ENCODE measurements around the gene PDE4B. TPM values are rescaled to one million over a fixed set of nuclear protein-coding genes. Genes with fewer than 3 reads are reported as not detected.
A peak's percentile ranks its signal among the peaks of the same experiment; 100 is the strongest.

Gene PDE4B
- total RNA-seq, 1 donor from 2014 or later, result 37.5 TPM

DNA sequence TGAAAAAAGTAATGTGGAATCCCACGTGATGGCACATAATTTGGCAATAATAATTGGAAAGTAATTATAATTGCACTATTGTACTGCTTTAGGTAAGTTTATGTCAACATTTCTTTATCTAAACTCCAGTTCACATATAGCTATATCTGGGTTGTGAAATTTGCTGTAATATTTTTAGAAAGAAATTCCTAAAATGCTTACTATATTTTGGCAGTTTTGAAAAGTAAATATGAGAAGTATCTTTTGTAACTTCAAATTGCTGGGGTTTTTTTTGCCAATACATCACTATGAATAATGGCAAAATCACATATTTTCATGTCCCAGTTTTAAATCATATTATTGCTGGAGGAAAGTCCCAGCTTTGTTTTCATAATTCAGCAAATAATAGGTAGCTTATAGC lies 197.5 kb downstream of the PDE4B start:
- Mint-ChIP-seq H3K4me3 (no peak overlapping the region), H3K27ac (ENCODE audit: unreplicated experiment) (no peak overlapping the region), H3K27me3 (ENCODE audit: low read depth) (no peaks in the 10 kb centered on the region), H3K4me1 (peaks cover 31% of the 10 kb centered on the region), H3K36me3 (ENCODE audit: low read depth) (no peaks in the 10 kb centered on the region), H3K9me3 (no peaks in the 10 kb centered on the region)
- TF ChIP-seq, protein P1, sequence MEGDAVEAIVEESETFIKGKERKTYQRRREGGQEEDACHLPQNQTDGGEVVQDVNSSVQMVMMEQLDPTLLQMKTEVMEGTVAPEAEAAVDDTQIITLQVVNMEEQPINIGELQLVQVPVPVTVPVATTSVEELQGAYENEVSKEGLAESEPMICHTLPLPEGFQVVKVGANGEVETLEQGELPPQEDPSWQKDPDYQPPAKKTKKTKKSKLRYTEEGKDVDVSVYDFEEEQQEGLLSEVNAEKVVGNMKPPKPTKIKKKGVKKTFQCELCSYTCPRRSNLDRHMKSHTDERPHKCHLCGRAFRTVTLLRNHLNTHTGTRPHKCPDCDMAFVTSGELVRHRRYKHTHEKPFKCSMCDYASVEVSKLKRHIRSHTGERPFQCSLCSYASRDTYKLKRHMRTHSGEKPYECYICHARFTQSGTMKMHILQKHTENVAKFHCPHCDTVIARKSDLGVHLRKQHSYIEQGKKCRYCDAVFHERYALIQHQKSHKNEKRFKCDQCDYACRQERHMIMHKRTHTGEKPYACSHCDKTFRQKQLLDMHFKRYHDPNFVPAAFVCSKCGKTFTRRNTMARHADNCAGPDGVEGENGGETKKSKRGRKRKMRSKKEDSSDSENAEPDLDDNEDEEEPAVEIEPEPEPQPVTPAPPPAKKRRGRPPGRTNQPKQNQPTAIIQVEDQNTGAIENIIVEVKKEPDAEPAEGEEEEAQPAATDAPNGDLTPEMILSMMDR (conservative IDR thresholded peaks at IDR 0.05), result no peak
- DNase-seq (ENCODE audit: low read depth, low spot score), result no peak

DNA sequence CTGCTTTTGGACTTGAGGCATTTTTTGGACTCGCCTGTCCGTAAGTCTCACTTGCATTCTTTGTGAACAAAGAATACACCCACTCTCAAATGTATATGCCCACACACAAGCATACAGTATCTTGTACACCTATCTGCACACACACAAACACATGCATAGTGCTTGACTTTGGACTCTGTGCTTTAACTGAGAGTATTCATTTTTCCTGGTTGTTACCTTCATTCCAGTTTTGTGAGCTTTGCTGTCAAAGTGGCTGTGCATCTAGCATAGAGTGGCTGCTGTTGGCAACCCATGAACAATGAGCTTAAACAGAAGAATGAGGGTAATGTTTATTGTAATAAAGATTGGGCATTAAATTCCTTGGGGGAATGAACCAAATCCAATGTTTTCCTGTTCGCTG lies 199.0 kb downstream of the PDE4B start:
- Mint-ChIP-seq H3K36me3 (ENCODE audit: low read depth) (no peaks in the 10 kb centered on the region), H3K9me3 (no peaks in the 10 kb centered on the region), H3K27me3 (ENCODE audit: low read depth) (no peaks in the 10 kb centered on the region), H3K27ac (ENCODE audit: unreplicated experiment) (peak overlapping the region; percentile 54), H3K4me3 (peak overlapping the region; percentile 77), H3K4me1 (peaks cover 34% of the 10 kb centered on the region)
- TF ChIP-seq, protein P1 (conservative IDR thresholded peaks at IDR 0.05), result no peak
- DNase-seq (ENCODE audit: low read depth, low spot score), result no peak

DNA sequence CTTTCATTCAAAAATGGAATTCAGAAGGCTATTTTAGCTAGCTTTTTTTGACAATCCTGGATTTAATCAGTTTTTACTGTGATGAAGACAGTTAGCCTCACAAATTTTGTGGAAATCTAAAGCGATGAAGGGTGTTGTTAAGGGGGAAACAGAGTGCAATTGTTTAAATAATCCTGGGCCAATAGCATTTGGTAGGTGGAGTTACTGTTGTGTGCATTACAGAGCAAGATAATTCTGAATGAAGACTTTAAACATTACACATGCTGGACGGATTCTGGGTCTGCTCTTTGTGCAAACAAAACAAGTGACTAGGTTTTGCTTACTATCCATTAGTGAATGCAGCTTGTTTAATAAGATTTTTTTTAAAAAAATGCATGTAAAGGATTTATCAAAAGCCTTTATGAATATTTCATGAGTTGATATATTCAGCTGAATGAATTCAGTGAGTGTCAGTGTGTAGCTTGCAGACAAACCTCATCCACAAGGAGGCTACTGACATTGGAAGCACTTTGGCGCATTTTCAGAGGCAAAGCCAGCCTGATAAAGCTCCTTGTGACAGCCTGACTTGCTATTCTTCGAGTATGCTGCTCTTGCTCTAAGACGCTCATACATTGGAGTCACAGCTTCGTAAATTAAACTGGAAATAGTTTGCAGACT lies 199.6 kb downstream of the PDE4B start:
- TF ChIP-seq, protein P1 (conservative IDR thresholded peaks at IDR 0.05), result no peak
- DNase-seq (ENCODE audit: low read depth, low spot score), result peak; percentile 17
- Mint-ChIP-seq H3K27me3 (ENCODE audit: low read depth) (no peaks in the 10 kb centered on the region), H3K9me3 (no peaks in the 10 kb centered on the region), H3K27ac (ENCODE audit: unreplicated experiment) (peak overlapping the region; percentile 54), H3K4me1 (peaks cover 34% of the 10 kb centered on the region), H3K4me3 (peak overlapping the region; percentile 77), H3K36me3 (ENCODE audit: low read depth) (no peaks in the 10 kb centered on the region)

DNA sequence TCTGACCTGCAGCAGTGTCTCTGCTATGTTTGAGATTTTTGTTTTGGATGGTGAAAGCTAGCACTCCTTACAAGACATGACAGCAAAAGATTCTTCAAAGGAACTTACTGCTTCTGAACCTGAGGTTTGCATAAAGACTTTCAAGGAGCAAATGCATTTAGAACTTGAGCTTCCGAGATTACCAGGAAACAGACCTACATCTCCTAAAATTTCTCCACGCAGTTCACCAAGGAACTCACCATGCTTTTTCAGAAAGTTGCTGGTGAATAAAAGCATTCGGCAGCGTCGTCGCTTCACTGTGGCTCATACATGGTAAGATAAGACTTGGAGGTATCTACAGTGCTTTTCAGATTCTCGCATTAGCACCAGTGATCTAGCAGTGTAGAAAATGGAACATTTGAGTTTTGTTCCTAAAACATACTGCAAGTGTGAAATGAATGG lies 200.2 kb downstream of the PDE4B start:
- Mint-ChIP-seq H3K9me3 (no peaks in the 10 kb centered on the region), H3K27ac (ENCODE audit: unreplicated experiment) (peak overlapping the region; percentile 12), H3K4me3 (peak overlapping the region; percentile 77), H3K4me1 (peaks cover 34% of the 10 kb centered on the region), H3K36me3 (ENCODE audit: low read depth) (no peaks in the 10 kb centered on the region), H3K27me3 (ENCODE audit: low read depth) (no peaks in the 10 kb centered on the region)
- DNase-seq (ENCODE audit: low read depth, low spot score), result no peak
- TF ChIP-seq, protein P1 (conservative IDR thresholded peaks at IDR 0.05), result no peak

DNA sequence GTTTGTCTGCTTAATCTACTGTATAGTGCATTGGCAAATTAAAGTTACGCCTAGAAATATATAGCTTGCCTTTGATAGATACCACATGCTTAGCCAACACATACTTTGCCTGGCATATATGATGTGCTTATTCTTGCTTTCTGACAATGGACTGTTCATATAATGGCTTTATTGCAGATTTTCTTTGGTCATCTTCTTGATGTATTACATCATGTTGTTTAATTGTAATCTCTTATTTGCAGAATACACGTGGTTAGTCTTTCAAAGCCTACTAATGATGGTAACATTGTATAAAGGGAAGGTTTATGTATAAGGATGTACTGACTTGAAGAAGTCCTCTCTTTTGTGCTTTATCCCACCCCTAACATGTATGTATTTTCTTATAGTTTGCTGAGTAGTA lies 201.5 kb downstream of the PDE4B start:
- DNase-seq (ENCODE audit: low read depth, low spot score), result no peak
- Mint-ChIP-seq H3K4me1 (peaks cover 34% of the 10 kb centered on the region), H3K27ac (ENCODE audit: unreplicated experiment) (no peak overlapping the region), H3K9me3 (no peaks in the 10 kb centered on the region), H3K27me3 (ENCODE audit: low read depth) (no peaks in the 10 kb centered on the region), H3K36me3 (ENCODE audit: low read depth) (no peaks in the 10 kb centered on the region), H3K4me3 (peak overlapping the region; percentile 41)
- TF ChIP-seq, protein P1 (conservative IDR thresholded peaks at IDR 0.05), result no peak
